ENCODE data around the gene RASSF3. TPM values are rescaled to one million over a fixed set of nuclear protein-coding genes. Genes with fewer than 3 reads are reported as not detected.

RASSF3 gene
- total RNA-seq, 2 donors from 2014 or later, result 40.6 to 55.7 TPM

GRCh38 chr12:64675795-64676194, 65.5 kb downstream of the RASSF3 start:
- intact Hi-C loops (cut with DNase I), result no loop called here
- Histone ChIP-seq H3K4me1 (replicated peaks) (peaks cover 5% of the 10 kb centered on the region), H3K36me3 (no peaks in the 10 kb centered on the region), H3K9me3 (no peaks in the 10 kb centered on the region), H3K4me3 (no peak overlapping the region), H3K27ac (peak overlapping the region; percentile 18 to 22), H3K27me3 (replicated peaks; ENCODE audit: insufficient read depth) (no peaks in the 10 kb centered on the region)
- 74% methylated on average over 3 of the region's 3 CpGs for WGBS
- TF ChIP-seq CTCF (IDR thresholded peaks at IDR 0.05), result no peak
- TF ChIP-seq POLR2A (IDR thresholded peaks at IDR 0.05), result no peak
- no peak for DNase-seq (ENCODE audit: low spot score)

DNA sequence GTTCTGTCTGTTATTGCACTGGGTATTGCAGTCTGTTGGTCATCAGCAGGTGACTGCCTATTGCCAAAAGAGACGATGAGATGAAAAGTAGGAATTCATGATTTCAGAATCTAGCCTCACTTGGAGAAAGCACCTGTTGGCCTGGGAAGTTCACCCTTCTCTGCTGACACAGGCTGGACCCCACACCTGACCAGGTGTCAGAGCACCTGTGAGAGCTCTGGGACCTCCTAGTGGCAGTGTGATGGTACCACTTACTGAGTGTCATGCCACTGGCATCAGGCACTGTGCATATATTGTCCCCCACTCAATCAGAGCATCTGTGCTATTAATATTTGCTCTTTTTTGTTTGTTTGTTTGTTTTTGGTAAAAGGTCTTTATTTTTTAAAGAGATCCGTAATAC, 68.0 kb downstream of the RASSF3 start:
- intact Hi-C loops (cut with DNase I), result no loop called here
- H3K36me3 ChIP-seq, result no peaks in the 10 kb centered on the region
- H3K4me3 ChIP-seq, result no peak overlapping the region
- no peaks in the 10 kb centered on the region for H3K9me3 ChIP-seq
- 78% methylated on average over 2 of the region's 2 CpGs for WGBS
- no peaks in the 10 kb centered on the region for H3K4me1 ChIP-seq (replicated peaks)
- H3K27ac ChIP-seq, result no peak overlapping the region
- TF ChIP-seq POLR2AphosphoS5 (IDR thresholded peaks at IDR 0.05) (no peak), POLR2A (IDR thresholded peaks at IDR 0.05) (no peak), CTCF (IDR thresholded peaks at IDR 0.05) (no peak)
- H3K27me3 ChIP-seq (replicated peaks; ENCODE audit: insufficient read depth), result no peaks in the 10 kb centered on the region
- DNase-seq (ENCODE audit: low spot score), result no peak

DNA sequence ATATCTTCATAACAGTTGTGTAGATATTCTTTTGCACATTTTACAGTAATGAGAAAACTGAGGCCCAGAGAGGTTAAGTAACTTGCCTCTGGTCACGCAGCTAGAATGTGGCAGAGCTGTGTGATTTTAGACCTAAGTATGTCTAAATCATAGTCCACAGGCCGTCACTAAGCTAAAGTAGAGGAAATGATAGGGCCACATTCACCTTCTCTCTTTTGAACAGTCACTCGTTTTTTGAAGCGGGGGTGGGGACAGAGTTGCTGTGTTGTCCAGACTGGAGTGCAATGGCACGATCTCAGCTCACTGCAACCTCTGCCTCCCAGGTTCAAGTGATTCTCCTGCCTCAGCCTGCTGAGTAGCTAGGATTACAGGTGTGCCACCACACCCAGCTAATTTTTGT, 68.5 kb downstream of the RASSF3 start:
- Histone ChIP-seq H3K4me3 (no peak overlapping the region), H3K27ac (peak overlapping the region; percentile 35 to 36), H3K9me3 (no peaks in the 10 kb centered on the region), H3K36me3 (no peaks in the 10 kb centered on the region), H3K27me3 (replicated peaks; ENCODE audit: insufficient read depth) (no peaks in the 10 kb centered on the region), H3K4me1 (replicated peaks) (no peaks in the 10 kb centered on the region)
- 86% methylated on average over 5 of the region's 5 CpGs for WGBS
- intact Hi-C loops (cut with DNase I), result no loop called here
- no peak for DNase-seq (ENCODE audit: low spot score)
- TF ChIP-seq POLR2A (IDR thresholded peaks at IDR 0.05), result no peak
- TF ChIP-seq POLR2AphosphoS5 (IDR thresholded peaks at IDR 0.05), result no peak

- peak; percentile 74 for DNase-seq (ENCODE audit: low spot score)
- H3K4me3 ChIP-seq, result no peak overlapping the region
- no peaks in the 10 kb centered on the region for H3K9me3 ChIP-seq
- intact Hi-C loops (cut with DNase I), result no loop called here
- H3K36me3 ChIP-seq, result no peaks in the 10 kb centered on the region
- H3K27ac ChIP-seq, result peak overlapping the region; percentile 35 to 36
- no peaks in the 10 kb centered on the region for H3K27me3 ChIP-seq (replicated peaks; ENCODE audit: insufficient read depth)
- no peak for TF ChIP-seq CTCF (IDR thresholded peaks at IDR 0.05)
- no peak for TF ChIP-seq POLR2A (IDR thresholded peaks at IDR 0.05)
- TF ChIP-seq POLR2AphosphoS5 (IDR thresholded peaks at IDR 0.05), result peak; percentile 60
- H3K4me1 ChIP-seq (replicated peaks), result no peaks in the 10 kb centered on the region
- 32% methylated on average over 9 of the region's 9 CpGs for WGBS
Measured at GRCh38 chr12:64679487-64680001, 69.2 kb downstream of the RASSF3 start.

DNA sequence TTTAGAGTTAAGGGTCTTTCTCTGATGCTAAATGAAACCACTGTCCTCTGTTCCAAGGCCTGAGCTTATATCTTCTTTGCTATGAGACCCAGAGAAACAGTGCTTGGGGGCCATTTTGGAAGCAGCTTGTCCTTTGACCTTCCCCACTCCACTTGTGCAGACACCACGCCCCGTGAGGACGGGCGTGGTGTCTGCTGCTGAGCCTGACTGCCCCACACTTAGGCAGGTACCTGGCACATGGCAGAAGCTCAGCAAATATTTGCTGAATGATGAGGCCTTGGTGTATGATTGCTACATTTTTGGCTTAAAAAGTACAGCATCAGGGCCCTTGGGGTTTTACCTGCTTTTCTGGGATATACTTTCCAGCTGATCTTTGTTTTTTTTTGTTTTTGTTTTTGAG, 69.9 kb downstream of the RASSF3 start:
- Histone ChIP-seq H3K27ac (peak overlapping the region; percentile 35 to 36), H3K4me3 (no peak overlapping the region), H3K4me1 (replicated peaks) (no peaks in the 10 kb centered on the region), H3K9me3 (no peaks in the 10 kb centered on the region), H3K36me3 (no peaks in the 10 kb centered on the region), H3K27me3 (replicated peaks; ENCODE audit: insufficient read depth) (no peaks in the 10 kb centered on the region)
- 41% methylated on average over 4 of the region's 4 CpGs for WGBS
- no peak for TF ChIP-seq POLR2AphosphoS5 (IDR thresholded peaks at IDR 0.05)
- TF ChIP-seq POLR2A (IDR thresholded peaks at IDR 0.05), result no peak
- intact Hi-C loops (cut with DNase I), result no loop called here
- no peak for DNase-seq (ENCODE audit: low spot score)
